KMS-11 (cell line): Measurements from ENCODE around the gene CBFA2T3.

ENCODE experiments used
- H2AFZ ChIP-seq: fragments of 200-600 bp; sonication (generic); 2 replicates; pipeline ENCODE4 v1.6.1; 2016; ENCODE audit warnings: antibody characterized with exemption, mixed run types, low read depth
- H3K27ac ChIP-seq: fragments of 200-600 bp; sonication (generic); 2 replicates; pipeline ENCODE4 v1.6.1; 2016; ENCODE audit warnings: mild to moderate bottlenecking, mixed run types
- H3K27me3 ChIP-seq: fragments of 200-600 bp; sonication (generic); 2 replicates; pipeline ENCODE4 v1.6.1; 2017; ENCODE audit warnings: mild to moderate bottlenecking, low read depth, mixed run types, moderate library complexity; ENCODE audit not compliant: insufficient read depth
- H3K36me3 ChIP-seq: fragments of 200-600 bp; sonication (generic); 2 replicates; pipeline ENCODE4 v1.6.1; 2017; ENCODE audit warnings: mild to moderate bottlenecking, mixed run types; ENCODE audit not compliant: insufficient read depth
- H3K4me1 ChIP-seq: fragments of 200-600 bp; sonication (generic); 2 replicates; pipeline ENCODE4 v1.6.1; 2016; ENCODE audit warnings: mild to moderate bottlenecking, low read depth, mixed run types; ENCODE audit not compliant: poor library complexity, severe bottlenecking
- H3K4me2 ChIP-seq: fragments of 200-600 bp; sonication (generic); 2 replicates; pipeline ENCODE4 v1.7.0; 2016; ENCODE audit warnings: mild to moderate bottlenecking, mixed run types
- H3K4me3 ChIP-seq: fragments of 200-600 bp; sonication (generic); IDR thresholded peaks from 2 replicates; pipeline ENCODE4 v1.6.1; 2017; ENCODE audit warnings: low read depth, low read length, mixed read lengths; ENCODE audit not compliant: insufficient read depth
- H3K79me2 ChIP-seq: fragments of 200-600 bp; sonication (generic); 2 replicates; pipeline ENCODE4 v1.6.1; 2016; ENCODE audit warnings: low read depth, mixed run types; ENCODE audit not compliant: insufficient read depth
- H3K9ac ChIP-seq: fragments of 200-600 bp; sonication (generic); 2 replicates; pipeline ENCODE4 v1.6.1; 2016; ENCODE audit warnings: mild to moderate bottlenecking, mixed run types
- H4K20me1 ChIP-seq: fragments of 200-600 bp; sonication (generic); 2 replicates; pipeline ENCODE4 v1.6.1; 2016; ENCODE audit warnings: mild to moderate bottlenecking, mixed run types; ENCODE audit not compliant: insufficient read depth
- TF ChIP-seq, protein P1 (sequence below): fragments of 200-600 bp; sonication (generic); conservative IDR thresholded peaks from 2 replicates; pipeline ENCODE4 v1.6.1; 2017; ENCODE audit warnings: low read depth, mild to moderate bottlenecking, antibody characterized with exemption, low read length, moderate library complexity, mixed read lengths

The CBFA2T3 gene

GRCh38 chr16:88991813-88992350 is 14.9 kb upstream of the CBFA2T3 start:
- no peak overlapping the region for H3K27ac ChIP-seq
- no peak overlapping the region for H3K4me3 ChIP-seq
- H3K36me3 ChIP-seq, result no peaks in the 10 kb centered on the region; the same call in 1 of the 2 replicates
- H4K20me1 ChIP-seq, result no peaks in the 10 kb centered on the region
- no peaks in the 10 kb centered on the region for H3K79me2 ChIP-seq
- H3K27me3 ChIP-seq, result peaks cover 69% of the 10 kb centered on the region
- H3K9ac ChIP-seq, result no peak overlapping the region
- H2AFZ ChIP-seq, result no peak overlapping the region
- TF ChIP-seq, protein P1, sequence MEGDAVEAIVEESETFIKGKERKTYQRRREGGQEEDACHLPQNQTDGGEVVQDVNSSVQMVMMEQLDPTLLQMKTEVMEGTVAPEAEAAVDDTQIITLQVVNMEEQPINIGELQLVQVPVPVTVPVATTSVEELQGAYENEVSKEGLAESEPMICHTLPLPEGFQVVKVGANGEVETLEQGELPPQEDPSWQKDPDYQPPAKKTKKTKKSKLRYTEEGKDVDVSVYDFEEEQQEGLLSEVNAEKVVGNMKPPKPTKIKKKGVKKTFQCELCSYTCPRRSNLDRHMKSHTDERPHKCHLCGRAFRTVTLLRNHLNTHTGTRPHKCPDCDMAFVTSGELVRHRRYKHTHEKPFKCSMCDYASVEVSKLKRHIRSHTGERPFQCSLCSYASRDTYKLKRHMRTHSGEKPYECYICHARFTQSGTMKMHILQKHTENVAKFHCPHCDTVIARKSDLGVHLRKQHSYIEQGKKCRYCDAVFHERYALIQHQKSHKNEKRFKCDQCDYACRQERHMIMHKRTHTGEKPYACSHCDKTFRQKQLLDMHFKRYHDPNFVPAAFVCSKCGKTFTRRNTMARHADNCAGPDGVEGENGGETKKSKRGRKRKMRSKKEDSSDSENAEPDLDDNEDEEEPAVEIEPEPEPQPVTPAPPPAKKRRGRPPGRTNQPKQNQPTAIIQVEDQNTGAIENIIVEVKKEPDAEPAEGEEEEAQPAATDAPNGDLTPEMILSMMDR, result no peak
- H3K4me1 ChIP-seq, result peaks cover 11% of the 10 kb centered on the region
- no peak overlapping the region for H3K4me2 ChIP-seq

DNA sequence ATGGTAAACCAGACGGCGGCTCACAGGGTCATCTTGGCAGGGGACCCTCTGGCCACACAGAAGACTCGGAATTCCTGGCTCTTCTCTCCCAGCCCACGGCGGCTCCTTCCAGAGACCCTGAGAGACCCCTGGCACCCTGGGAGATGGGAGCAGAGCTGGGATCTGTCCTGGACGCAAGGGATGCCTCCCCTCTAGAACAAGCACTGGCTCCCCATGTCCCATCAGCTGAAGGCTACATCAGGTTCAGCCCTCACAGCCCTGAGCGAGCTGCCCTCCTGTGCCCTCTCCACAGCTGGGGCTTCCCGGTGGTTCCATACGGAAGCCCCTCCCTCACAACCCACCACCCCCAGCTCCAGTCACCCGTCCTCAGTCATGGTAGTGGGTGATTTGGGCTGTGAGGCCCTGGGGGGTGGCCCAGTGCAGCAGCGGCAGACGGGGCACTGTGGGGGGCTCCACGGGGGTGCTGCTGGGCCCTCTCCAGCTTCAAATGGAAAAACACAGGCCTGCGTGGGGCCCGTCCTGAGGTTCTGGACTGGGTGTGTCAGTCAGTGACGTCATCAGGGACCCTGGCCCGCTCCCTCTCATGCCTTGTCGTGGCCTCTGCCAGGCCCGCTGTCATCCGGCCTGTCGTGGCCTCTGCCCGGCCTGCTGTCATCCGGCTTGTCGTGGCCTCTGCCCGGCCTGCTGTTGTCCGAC is 13.0 kb upstream of the CBFA2T3 start:
- H3K36me3 ChIP-seq, result no peaks in the 10 kb centered on the region
- H3K9ac ChIP-seq, result no peak overlapping the region
- H3K4me2 ChIP-seq, result no peak overlapping the region
- H3K79me2 ChIP-seq, result no peaks in the 10 kb centered on the region
- H3K27ac ChIP-seq, result no peak overlapping the region
- TF ChIP-seq, protein P1, result no peak
- H4K20me1 ChIP-seq, result no peaks in the 10 kb centered on the region
- H3K27me3 ChIP-seq, result peaks cover 74% of the 10 kb centered on the region
- H3K4me3 ChIP-seq, result no peak overlapping the region
- H3K4me1 ChIP-seq, result peaks cover 11% of the 10 kb centered on the region
- no peak overlapping the region for H2AFZ ChIP-seq

GRCh38 chr16:88988980-88989811 is 12.2 kb upstream of the CBFA2T3 start:
- no peak overlapping the region for H3K4me2 ChIP-seq
- H3K4me3 ChIP-seq, result no peak overlapping the region
- TF ChIP-seq, protein P1, result no peak
- peaks cover 74% of the 10 kb centered on the region for H3K27me3 ChIP-seq
- no peak overlapping the region for H3K9ac ChIP-seq
- no peak overlapping the region for H3K27ac ChIP-seq
- no peaks in the 10 kb centered on the region for H3K79me2 ChIP-seq
- H4K20me1 ChIP-seq, result no peaks in the 10 kb centered on the region
- H3K36me3 ChIP-seq, result no peaks in the 10 kb centered on the region
- no peak overlapping the region for H2AFZ ChIP-seq
- H3K4me1 ChIP-seq, result peaks cover 11% of the 10 kb centered on the region

GRCh38 chr16:88985521-88985920 is 8.5 kb upstream of the CBFA2T3 start:
- H2AFZ ChIP-seq, result no peak overlapping the region
- no peaks in the 10 kb centered on the region for H3K4me1 ChIP-seq
- H3K36me3 ChIP-seq, result no peaks in the 10 kb centered on the region
- H3K4me2 ChIP-seq, result no peak overlapping the region
- H3K27me3 ChIP-seq, result peaks cover 78% of the 10 kb centered on the region
- no peak overlapping the region for H3K4me3 ChIP-seq
- H3K79me2 ChIP-seq, result no peaks in the 10 kb centered on the region
- no peak overlapping the region for H3K9ac ChIP-seq
- H3K27ac ChIP-seq, result no peak overlapping the region
- TF ChIP-seq, protein P1, result no peak
- H4K20me1 ChIP-seq, result no peaks in the 10 kb centered on the region
